ENCODE results near the gene RASL11B.

RASL11B gene

GRCh38 chr4:52836678-52837077 lies 25.4 kb upstream of the RASL11B start:
- no peaks in the 10 kb centered on the region for H3K4me1 Mint-ChIP-seq
- H3K4me3 Mint-ChIP-seq = no peak overlapping the region
- H3K27ac Mint-ChIP-seq (ENCODE audit: low read depth) = no peak overlapping the region
- ATAC-seq (replicated peaks; ENCODE audit: extremely low read depth, poor library complexity, severe bottlenecking) = no peak
- DNase-seq (ENCODE audit: low spot score in 2 of 2) = no peak
- no peaks in the 10 kb centered on the region for H3K9me3 Mint-ChIP-seq
- H3K27me3 Mint-ChIP-seq = peaks cover 32% of the 10 kb centered on the region
- peaks cover 2% of the 10 kb centered on the region for H3K36me3 Mint-ChIP-seq (ENCODE audit: insufficient read depth)

DNA sequence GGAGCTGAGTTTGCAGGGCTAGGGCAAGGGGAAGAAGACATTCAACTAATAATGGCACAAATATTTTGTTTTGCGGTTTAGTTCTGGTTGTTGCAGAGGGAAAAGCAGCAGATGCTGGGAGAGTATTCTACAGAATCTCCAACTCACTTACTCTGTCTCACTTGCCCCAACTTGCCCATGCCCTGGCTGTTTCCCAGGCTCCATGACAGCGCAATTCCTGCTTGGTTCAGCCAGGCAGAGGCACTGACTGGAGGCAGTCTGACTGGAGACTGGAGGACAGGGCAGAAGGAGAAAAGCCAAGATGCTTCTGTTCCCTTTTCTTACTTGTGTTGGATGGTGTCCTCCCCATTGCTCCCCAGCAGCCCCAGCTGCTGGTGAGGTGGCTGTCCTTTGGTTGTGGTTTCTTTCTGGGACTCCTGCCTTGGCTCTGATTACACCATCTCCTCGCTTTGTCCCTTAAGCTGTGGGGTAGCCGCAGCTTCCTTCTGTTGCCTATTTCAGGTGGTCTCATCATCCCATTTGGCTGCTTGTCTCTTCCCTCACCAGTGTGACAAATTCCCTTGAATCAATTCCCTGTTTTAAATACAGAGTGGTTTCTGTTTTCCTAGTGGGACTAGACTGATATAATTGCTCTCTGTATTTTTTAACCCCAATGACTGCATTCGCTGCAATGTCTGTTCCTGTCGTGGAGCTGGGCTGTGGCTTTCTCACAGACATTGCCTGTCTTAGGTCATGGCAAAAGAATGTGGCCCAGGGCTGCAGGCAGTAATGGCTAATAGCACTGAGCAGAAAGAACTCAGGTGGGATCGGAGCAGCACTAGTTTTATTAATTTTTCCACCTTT lies 24.2 kb upstream of the RASL11B start:
- DNase-seq (ENCODE audit: low spot score in 2 of 2) (no peak), ATAC-seq (replicated peaks; ENCODE audit: extremely low read depth, poor library complexity, severe bottlenecking) (no peak)
- peaks cover 19% of the 10 kb centered on the region for H3K27me3 Mint-ChIP-seq
- no peak overlapping the region for H3K27ac Mint-ChIP-seq (ENCODE audit: low read depth)
- H3K4me1 Mint-ChIP-seq = no peaks in the 10 kb centered on the region
- no peaks in the 10 kb centered on the region for H3K9me3 Mint-ChIP-seq
- H3K4me3 Mint-ChIP-seq = no peak overlapping the region
- H3K36me3 Mint-ChIP-seq (ENCODE audit: insufficient read depth) = peaks cover 2% of the 10 kb centered on the region

DNA sequence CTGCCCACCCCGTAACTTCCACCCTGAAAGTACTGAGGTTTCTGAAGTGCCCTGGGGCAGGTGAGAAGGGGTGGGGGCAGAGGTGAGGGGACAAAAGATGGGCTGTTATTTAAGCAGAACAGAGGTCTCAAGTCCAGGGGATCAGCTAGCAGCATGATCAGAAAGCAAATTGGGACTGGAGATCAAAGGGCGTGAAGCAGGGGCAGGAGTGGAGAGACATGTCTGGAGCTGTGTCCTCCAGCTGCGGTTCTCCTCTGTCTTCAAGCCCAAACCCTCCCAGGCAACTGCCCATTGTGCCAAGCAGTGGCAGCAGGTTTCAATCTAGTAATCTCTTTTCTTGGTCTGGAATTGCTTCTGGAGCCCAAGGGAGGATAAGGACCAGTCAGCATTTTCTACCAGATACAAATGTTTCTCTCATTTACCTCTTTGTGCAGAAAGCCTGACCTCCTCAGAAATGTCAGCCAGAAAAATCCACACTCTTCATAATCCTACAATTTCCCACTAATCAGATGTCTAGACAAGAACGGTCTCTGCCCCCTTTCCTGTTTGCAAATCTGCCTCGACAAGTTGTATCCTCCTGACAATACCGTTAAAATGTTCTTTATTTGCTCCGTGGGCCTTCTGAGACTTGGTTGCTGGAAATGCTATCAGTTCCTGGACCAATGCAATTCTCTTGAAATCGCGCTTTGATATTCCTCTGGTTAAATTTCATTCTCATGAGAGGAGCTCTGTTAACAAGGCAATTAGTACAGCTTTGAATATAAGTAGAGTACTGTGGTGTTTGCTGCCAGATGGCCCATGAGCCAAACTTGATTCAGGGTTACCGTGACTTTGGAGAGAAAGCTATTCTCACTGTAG lies 23.2 kb upstream of the RASL11B start:
- Mint-ChIP-seq H3K27ac (ENCODE audit: low read depth) (no peak overlapping the region), H3K4me1 (no peaks in the 10 kb centered on the region), H3K9me3 (no peaks in the 10 kb centered on the region), H3K4me3 (no peak overlapping the region), H3K27me3 (peaks cover 18% of the 10 kb centered on the region), H3K36me3 (ENCODE audit: insufficient read depth) (peaks cover 2% of the 10 kb centered on the region)
- ATAC-seq (replicated peaks; ENCODE audit: extremely low read depth, poor library complexity, severe bottlenecking) = no peak
- DNase-seq (ENCODE audit: low spot score in 2 of 2) = no peak

DNA sequence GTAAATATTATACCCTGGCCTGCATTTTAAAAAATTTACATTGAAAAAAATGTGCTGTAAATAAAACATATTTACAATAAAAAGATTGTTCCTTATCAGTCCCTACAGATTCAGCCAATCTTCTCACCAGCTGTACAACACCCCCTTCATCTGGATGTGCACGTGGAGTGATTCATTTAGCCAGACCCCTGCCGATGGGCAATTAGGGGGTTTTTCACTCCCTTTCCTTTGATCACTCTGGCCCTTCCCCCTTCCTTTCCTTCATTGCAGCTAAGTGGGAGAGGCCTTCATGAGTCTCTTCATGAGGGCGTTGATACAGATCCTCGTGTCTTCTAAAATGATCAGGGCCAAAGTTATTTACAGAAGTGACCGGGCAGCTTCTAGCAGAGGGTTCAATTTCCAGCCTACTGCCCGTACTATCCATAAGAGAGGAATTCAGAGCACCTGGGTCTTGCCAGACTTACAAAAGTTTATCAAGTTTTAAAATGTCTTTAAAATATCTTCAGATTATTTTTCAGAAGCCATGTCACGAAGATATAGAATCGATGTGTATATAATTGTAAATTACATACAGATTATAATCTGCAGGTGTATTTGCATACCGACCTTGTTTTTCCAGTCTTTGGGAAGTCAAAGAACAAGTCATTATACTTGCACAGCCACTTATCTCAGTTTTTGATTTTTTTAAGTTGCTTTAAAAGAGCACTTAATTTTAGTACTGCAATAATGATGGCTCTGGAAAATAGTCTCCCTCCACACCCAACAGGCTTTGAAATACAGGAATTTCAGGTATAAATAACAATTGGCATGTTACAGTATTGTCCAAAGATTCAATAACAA lies 21.4 kb upstream of the RASL11B start:
- Mint-ChIP-seq H3K4me1 (no peaks in the 10 kb centered on the region), H3K9me3 (no peaks in the 10 kb centered on the region), H3K36me3 (ENCODE audit: insufficient read depth) (peaks cover 2% of the 10 kb centered on the region), H3K4me3 (no peak overlapping the region), H3K27me3 (peaks cover 10% of the 10 kb centered on the region), H3K27ac (ENCODE audit: low read depth) (no peak overlapping the region)
- no peak for ATAC-seq (replicated peaks; ENCODE audit: extremely low read depth, poor library complexity, severe bottlenecking)
- DNase-seq (ENCODE audit: low spot score in 2 of 2) = no peak

- no peak for DNase-seq (ENCODE audit: low spot score in 2 of 2)
- Mint-ChIP-seq H3K9me3 (no peaks in the 10 kb centered on the region), H3K4me1 (no peaks in the 10 kb centered on the region), H3K27ac (ENCODE audit: low read depth) (no peak overlapping the region), H3K4me3 (no peak overlapping the region), H3K36me3 (ENCODE audit: insufficient read depth) (peaks cover 2% of the 10 kb centered on the region), H3K27me3 (peaks cover 6% of the 10 kb centered on the region)
- no peak for ATAC-seq (replicated peaks; ENCODE audit: extremely low read depth, poor library complexity, severe bottlenecking)
Measured at GRCh38 chr4:52841682-52842456, 20.2 kb upstream of the RASL11B start.

GRCh38 chr4:52842792-52843191 lies 19.3 kb upstream of the RASL11B start:
- H3K36me3 Mint-ChIP-seq (ENCODE audit: insufficient read depth) = peaks cover 2% of the 10 kb centered on the region
- H3K4me1 Mint-ChIP-seq = no peaks in the 10 kb centered on the region
- no peak overlapping the region for H3K27ac Mint-ChIP-seq (ENCODE audit: low read depth)
- DNase-seq (ENCODE audit: low spot score in 2 of 2) = no peak
- H3K9me3 Mint-ChIP-seq = no peaks in the 10 kb centered on the region
- H3K4me3 Mint-ChIP-seq = no peak overlapping the region
- no peaks in the 10 kb centered on the region for H3K27me3 Mint-ChIP-seq
- ATAC-seq (replicated peaks; ENCODE audit: extremely low read depth, poor library complexity, severe bottlenecking) = no peak

GRCh38 chr4:52843351-52843750 lies 18.8 kb upstream of the RASL11B start:
- Mint-ChIP-seq H3K9me3 (no peaks in the 10 kb centered on the region), H3K4me1 (no peaks in the 10 kb centered on the region), H3K36me3 (ENCODE audit: insufficient read depth) (peaks cover 2% of the 10 kb centered on the region), H3K27me3 (no peaks in the 10 kb centered on the region), H3K4me3 (no peak overlapping the region), H3K27ac (ENCODE audit: low read depth) (no peak overlapping the region)
- ATAC-seq (replicated peaks; ENCODE audit: extremely low read depth, poor library complexity, severe bottlenecking) (no peak), DNase-seq (ENCODE audit: low spot score in 2 of 2) (no peak)

DNA sequence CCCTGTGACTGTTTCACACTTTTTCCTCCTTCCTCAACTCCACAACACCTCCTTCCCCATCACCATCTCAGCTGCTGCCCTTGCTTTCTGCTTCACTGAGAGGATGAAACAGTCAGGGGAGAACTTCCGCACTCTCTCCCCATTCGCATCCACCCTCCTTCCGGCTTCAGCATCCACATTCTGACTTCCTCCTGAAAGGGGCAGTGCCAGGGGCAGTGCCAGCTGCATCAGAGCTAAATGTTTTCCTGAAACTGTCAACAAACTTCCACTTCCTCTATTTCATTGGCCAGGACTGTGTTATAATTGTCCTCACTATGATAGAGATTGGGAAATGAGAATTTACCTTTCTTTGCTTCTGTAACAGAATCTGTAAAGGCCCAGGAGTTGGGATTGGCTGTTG lies 18.2 kb upstream of the RASL11B start:
- ATAC-seq (replicated peaks; ENCODE audit: extremely low read depth, poor library complexity, severe bottlenecking) (no peak), DNase-seq (ENCODE audit: low spot score in 2 of 2) (no peak)
- H3K4me3 Mint-ChIP-seq = no peak overlapping the region
- H3K36me3 Mint-ChIP-seq (ENCODE audit: insufficient read depth) = peaks cover 2% of the 10 kb centered on the region
- H3K27ac Mint-ChIP-seq (ENCODE audit: low read depth) = no peak overlapping the region
- no peaks in the 10 kb centered on the region for H3K9me3 Mint-ChIP-seq
- no peaks in the 10 kb centered on the region for H3K4me1 Mint-ChIP-seq
- no peaks in the 10 kb centered on the region for H3K27me3 Mint-ChIP-seq

DNA sequence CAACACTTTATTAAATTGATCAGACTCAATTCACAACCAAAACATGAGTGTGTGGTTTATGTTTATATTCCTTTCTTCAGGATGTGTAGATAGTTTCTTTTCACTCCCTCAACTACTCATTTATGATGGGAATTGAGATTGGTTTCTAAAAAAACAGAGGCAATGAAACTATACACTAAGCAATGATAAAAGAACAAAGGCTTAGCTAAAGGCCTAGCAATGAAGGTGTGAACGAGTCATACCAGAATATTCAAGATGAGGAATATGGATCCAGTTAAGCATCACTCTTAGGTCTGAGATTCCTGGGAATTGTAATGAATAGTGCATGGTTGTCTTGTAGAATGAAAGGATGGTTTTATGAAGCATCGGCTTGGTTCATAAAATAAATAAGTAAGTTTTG lies 17.5 kb upstream of the RASL11B start:
- DNase-seq (ENCODE audit: low spot score in 2 of 2) = no peak
- H3K4me1 Mint-ChIP-seq = no peaks in the 10 kb centered on the region
- peaks cover under 1% of the 10 kb centered on the region for H3K36me3 Mint-ChIP-seq (ENCODE audit: insufficient read depth)
- no peaks in the 10 kb centered on the region for H3K9me3 Mint-ChIP-seq
- no peak for ATAC-seq (replicated peaks; ENCODE audit: extremely low read depth, poor library complexity, severe bottlenecking)
- no peaks in the 10 kb centered on the region for H3K27me3 Mint-ChIP-seq
- no peak overlapping the region for H3K27ac Mint-ChIP-seq (ENCODE audit: low read depth)
- H3K4me3 Mint-ChIP-seq = no peak overlapping the region

- Mint-ChIP-seq H3K9me3 (no peaks in the 10 kb centered on the region), H3K4me3 (no peak overlapping the region), H3K27ac (ENCODE audit: low read depth) (no peak overlapping the region), H3K4me1 (no peaks in the 10 kb centered on the region), H3K36me3 (ENCODE audit: insufficient read depth) (no peaks in the 10 kb centered on the region), H3K27me3 (peaks cover under 1% of the 10 kb centered on the region)
- no peak for DNase-seq (ENCODE audit: low spot score in 2 of 2)
- no peak for ATAC-seq (replicated peaks; ENCODE audit: extremely low read depth, poor library complexity, severe bottlenecking)
Measured at GRCh38 chr4:52846502-52846901, 15.6 kb upstream of the RASL11B start.

GRCh38 chr4:52848254-52848653 lies 13.9 kb upstream of the RASL11B start:
- no peak overlapping the region for H3K4me3 Mint-ChIP-seq
- peaks cover 9% of the 10 kb centered on the region for H3K27me3 Mint-ChIP-seq
- no peaks in the 10 kb centered on the region for H3K36me3 Mint-ChIP-seq (ENCODE audit: insufficient read depth)
- H3K9me3 Mint-ChIP-seq = no peaks in the 10 kb centered on the region
- no peaks in the 10 kb centered on the region for H3K4me1 Mint-ChIP-seq
- DNase-seq (ENCODE audit: low spot score in 2 of 2) (no peak), ATAC-seq (replicated peaks; ENCODE audit: extremely low read depth, poor library complexity, severe bottlenecking) (no peak)
- no peak overlapping the region for H3K27ac Mint-ChIP-seq (ENCODE audit: low read depth)

Data from central memory CD8-positive, alpha-beta T cell (primary cell).